ENCODE measurements around the gene EEFSEC. TPM values are rescaled to one million over a fixed set of nuclear protein-coding genes. Genes with fewer than 3 reads are reported as not detected.

Gene EEFSEC
- total RNA-seq, 1 donor from 2014 or later, result 24.6 TPM

DNA sequence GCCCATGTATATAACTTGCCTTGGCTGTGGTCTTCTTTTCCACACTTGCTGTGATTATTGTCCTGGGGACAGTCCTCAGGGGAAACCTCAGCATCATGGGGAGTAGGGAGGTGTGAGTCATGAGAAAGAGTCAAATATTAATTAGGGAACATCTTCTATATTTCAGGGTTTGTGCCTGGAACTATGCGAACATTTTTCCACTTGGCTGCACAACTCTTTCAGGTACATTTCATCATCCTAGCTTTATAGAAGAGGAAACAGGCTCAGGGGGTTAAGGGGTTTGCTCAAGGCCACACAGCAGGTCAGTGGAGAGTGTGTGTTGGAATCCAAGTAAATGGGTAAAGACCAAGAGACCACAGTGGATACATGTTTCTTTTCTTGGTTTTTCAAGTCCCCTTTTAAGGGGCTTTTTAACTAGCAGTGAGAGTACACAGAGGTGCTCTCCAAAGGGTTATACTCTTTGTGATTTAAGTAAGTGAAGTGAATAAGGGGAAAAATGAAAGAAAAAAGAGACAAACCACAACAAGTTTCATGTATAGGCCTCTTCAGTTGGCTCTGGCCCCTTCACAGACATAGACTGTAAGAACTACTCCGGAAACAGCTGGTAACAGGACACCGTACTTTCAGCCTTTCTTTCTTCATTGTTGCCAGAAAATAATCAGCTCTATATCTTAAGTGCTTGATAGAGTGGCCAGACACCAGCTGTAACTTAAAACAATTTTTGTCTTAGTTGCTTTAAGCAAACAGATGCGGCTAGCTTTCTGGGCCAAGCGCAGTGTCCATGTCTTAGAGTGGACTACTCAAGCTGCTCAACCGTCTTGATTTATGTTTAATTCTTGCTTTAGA, 64.6 kb downstream of the EEFSEC start:
- no peaks in the 10 kb centered on the region for H3K4me1 ChIP-seq
- H3K36me3 ChIP-seq, result no peaks in the 10 kb centered on the region
- TF ChIP-seq POLR2A (IDR thresholded peaks at IDR 0.05) (no peak), POLR2AphosphoS5 (IDR thresholded peaks at IDR 0.05; ENCODE audit: insufficient read depth in 1 of 2, low read depth in 1 of 2) (no peak)
- TF ChIP-seq, protein P1, sequence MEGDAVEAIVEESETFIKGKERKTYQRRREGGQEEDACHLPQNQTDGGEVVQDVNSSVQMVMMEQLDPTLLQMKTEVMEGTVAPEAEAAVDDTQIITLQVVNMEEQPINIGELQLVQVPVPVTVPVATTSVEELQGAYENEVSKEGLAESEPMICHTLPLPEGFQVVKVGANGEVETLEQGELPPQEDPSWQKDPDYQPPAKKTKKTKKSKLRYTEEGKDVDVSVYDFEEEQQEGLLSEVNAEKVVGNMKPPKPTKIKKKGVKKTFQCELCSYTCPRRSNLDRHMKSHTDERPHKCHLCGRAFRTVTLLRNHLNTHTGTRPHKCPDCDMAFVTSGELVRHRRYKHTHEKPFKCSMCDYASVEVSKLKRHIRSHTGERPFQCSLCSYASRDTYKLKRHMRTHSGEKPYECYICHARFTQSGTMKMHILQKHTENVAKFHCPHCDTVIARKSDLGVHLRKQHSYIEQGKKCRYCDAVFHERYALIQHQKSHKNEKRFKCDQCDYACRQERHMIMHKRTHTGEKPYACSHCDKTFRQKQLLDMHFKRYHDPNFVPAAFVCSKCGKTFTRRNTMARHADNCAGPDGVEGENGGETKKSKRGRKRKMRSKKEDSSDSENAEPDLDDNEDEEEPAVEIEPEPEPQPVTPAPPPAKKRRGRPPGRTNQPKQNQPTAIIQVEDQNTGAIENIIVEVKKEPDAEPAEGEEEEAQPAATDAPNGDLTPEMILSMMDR (IDR thresholded peaks at IDR 0.05), result no peak
- no peak overlapping the region for H3K4me3 ChIP-seq
- intact Hi-C loops (cut with DNase I), result no loop called here
- no peaks in the 10 kb centered on the region for H3K9me3 ChIP-seq
- no peaks in the 10 kb centered on the region for H3K27me3 ChIP-seq
- peak in 1 of 2 donors; percentile 37 for DNase-seq (ENCODE audit: extremely low spot score in 2 of 2)
- H3K27ac ChIP-seq, result no peak overlapping the region

GRCh38 chr3:128218548-128219257, 65.4 kb downstream of the EEFSEC start:
- no peak overlapping the region for H3K27ac ChIP-seq
- peak in 1 of 2 donors; percentile 64 for DNase-seq (ENCODE audit: extremely low spot score in 2 of 2)
- no peaks in the 10 kb centered on the region for H3K4me1 ChIP-seq
- H3K9me3 ChIP-seq, result no peaks in the 10 kb centered on the region
- H3K4me3 ChIP-seq, result no peak overlapping the region
- no peaks in the 10 kb centered on the region for H3K36me3 ChIP-seq
- TF ChIP-seq POLR2A (IDR thresholded peaks at IDR 0.05) (no peak), POLR2AphosphoS5 (IDR thresholded peaks at IDR 0.05; ENCODE audit: insufficient read depth in 1 of 2, low read depth in 1 of 2) (no peak)
- TF ChIP-seq, protein P1 (IDR thresholded peaks at IDR 0.05), result no peak
- intact Hi-C loops (cut with DNase I), result no loop called here
- no peaks in the 10 kb centered on the region for H3K27me3 ChIP-seq

- DNase-seq (ENCODE audit: extremely low spot score in 2 of 2), result peak in 1 of 2 donors; percentile 25
- TF ChIP-seq POLR2A (IDR thresholded peaks at IDR 0.05) (no peak), POLR2AphosphoS5 (IDR thresholded peaks at IDR 0.05; ENCODE audit: insufficient read depth in 1 of 2, low read depth in 1 of 2) (no peak)
- TF ChIP-seq, protein P1 (IDR thresholded peaks at IDR 0.05), result no peak
- intact Hi-C loops (cut with DNase I), result no loop called here
Observed at GRCh38 chr3:128221328-128221727, 68.0 kb downstream of the EEFSEC start.

DNA sequence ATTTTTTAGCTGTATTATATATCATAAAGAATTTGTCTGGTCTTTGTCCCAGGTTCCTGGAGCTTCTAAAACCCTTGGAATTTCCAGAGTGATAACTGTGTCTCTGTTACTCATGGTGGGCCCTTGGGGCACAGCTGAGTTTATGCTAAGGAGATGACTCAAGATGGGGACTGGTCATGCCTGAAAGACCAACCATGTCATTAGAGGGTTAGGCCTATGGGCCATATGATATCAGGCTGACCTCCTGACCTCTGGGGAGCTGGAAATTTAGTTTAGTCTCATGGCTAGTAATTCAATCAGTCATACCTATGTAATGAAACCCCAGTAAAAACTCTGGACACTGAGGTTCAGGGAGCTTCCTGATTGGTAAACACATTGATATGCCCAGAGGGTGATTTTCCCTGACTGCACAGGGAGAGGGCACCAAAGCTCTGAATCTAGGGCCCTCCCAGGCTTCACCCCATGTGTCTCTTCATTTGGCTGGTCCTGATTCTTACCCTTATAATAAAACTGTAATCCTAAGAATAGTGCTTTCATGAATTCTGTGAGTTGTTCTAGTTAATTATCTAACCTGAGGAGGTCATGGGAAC, 69.6 kb downstream of the EEFSEC start:
- Histone ChIP-seq H3K4me3 (no peak overlapping the region), H3K4me1 (no peaks in the 10 kb centered on the region), H3K9me3 (no peaks in the 10 kb centered on the region), H3K27me3 (no peaks in the 10 kb centered on the region), H3K27ac (no peak overlapping the region), H3K36me3 (no peaks in the 10 kb centered on the region)
- peak in 1 of 2 donors; percentile 11 for DNase-seq (ENCODE audit: extremely low spot score in 2 of 2)
- TF ChIP-seq POLR2A (IDR thresholded peaks at IDR 0.05) (no peak), POLR2AphosphoS5 (IDR thresholded peaks at IDR 0.05; ENCODE audit: insufficient read depth in 1 of 2, low read depth in 1 of 2) (no peak)
- TF ChIP-seq, protein P1 (IDR thresholded peaks at IDR 0.05), result no peak
- intact Hi-C loops (cut with DNase I), result no loop called here

More at GRCh38 chr3:128221328-128221727, 68.0 kb downstream of the EEFSEC start:
- H3K9me3 ChIP-seq, result no peaks in the 10 kb centered on the region
- no peak overlapping the region for H3K4me3 ChIP-seq
- no peak overlapping the region for H3K27ac ChIP-seq
- no peaks in the 10 kb centered on the region for H3K4me1 ChIP-seq
- H3K27me3 ChIP-seq, result no peaks in the 10 kb centered on the region
- no peaks in the 10 kb centered on the region for H3K36me3 ChIP-seq
